Psoas muscle (tissue), 8 donors: ENCODE results near the gene RASAL2. TPM values are rescaled to one million over a fixed set of nuclear protein-coding genes. Genes with fewer than 3 reads are reported as not detected.

Source experiments
- ATAC-seq, 4 donors: fragments of 200-7000 bp; cut with Tn5 transposase; one replicate each; pipeline ENCODE4 v1.9.1; 2020; ENCODE audit warnings: moderate library complexity in 3 of 4, mild to moderate bottlenecking in 2 of 4
- DNase-seq, 2 donors: peaks; one replicate each; pipeline ENCODE4 v3.0.0-alpha.2; 2020
- H3K27ac ChIP-seq: fragments of 200-600 bp; one replicate; pipeline ENCODE4 v1.8.0; 2022
- H3K27me3 ChIP-seq, 3 donors: fragments of 200-600 bp in 1 of 3; one replicate each; pipeline versions ENCODE4 v1.6.1 to v1.8.0; 2013 to 2022; ENCODE audit warnings: low read length in 2 of 3, mild to moderate bottlenecking in 2 of 3, moderate library complexity in 1 of 3; ENCODE audit not compliant: insufficient read depth in 3 of 3
- H3K36me3 ChIP-seq, 2 donors: fragments of 200-600 bp in 1 of 2; one replicate each; pipeline versions ENCODE4 v1.6.1 to v1.8.0; 2013 to 2022; ENCODE audit warnings: low read depth in 1 of 2, mild to moderate bottlenecking in 1 of 2, moderate library complexity in 1 of 2; ENCODE audit not compliant: insufficient read depth in 1 of 2
- H3K4me1 ChIP-seq: fragments of 200-600 bp; one replicate; pipeline ENCODE4 v1.8.0; 2022
- H3K4me3 ChIP-seq: fragments of 200-600 bp; one replicate; pipeline ENCODE4 v1.8.0; 2022; ENCODE audit warnings: mild to moderate bottlenecking
- H3K9me3 ChIP-seq: fragments of 200-600 bp; one replicate; pipeline ENCODE4 v1.8.0; 2022
- CTCF ChIP-seq: fragments of 200-600 bp; IDR thresholded peaks from one replicate; pipeline ENCODE4 v1.8.0; 2022; ENCODE audit warnings: antibody characterized with exemption
- WGBS, 3 donors: extraction: QIAGEN DNeasy Blood & Tissue Kit; methylation state at CpG; one replicate each; pipeline versions ENCODE4 v1.1.6 to v1.1.7; 2013; 5-methylcytosine and 5-hydroxymethylcytosine counted together
- intact Hi-C, 2 donors: fragments of 100-400 bp; cut with DNase I; formaldehyde crosslinking; loops; one replicate each; pipeline versions ENCODE4 v1.11.0 to v1.14.2; 2022
- polyA plus RNA-seq, 3 donors: library from polyadenylated mRNA; stranded (reverse); fragments of 200-250 nt; gene quantifications; one replicate each; pipeline ENCODE4 v1.2.3, GENCODE V29; 2013
- total RNA-seq, 4 donors: library from RNA; stranded (reverse); fragmentation: NEBNext Ultra II Directional in 2 of 4; extraction: Animal tissue kit (Norgen Biotek cat#: 25700) in 2 of 4; gene quantifications; one replicate each; pipeline versions ENCODE4 v1.2.1 to v1.2.4, GENCODE V29; 2021 to 2023
- donor health status: healthy with polysubstance abuse.
- donor health status: DM: no; HTN: no; CAD: no; lungs with moderate emphysema.
- donor health status: Bipolar disorder and iron deficiency.
- donor health status: healthy.
- donor health status: DM: yes; HTN: yes; CAD: no.
- donor health status: DM: no; HTN: no; CAD: no.
- donor health status: DM: no; HTN: no; CAD: no.
- donor health status: DM: yes; HTN: yes; CAD: no.

Gene RASAL2
- total and polyA plus RNA-seq, 7 donors = 1.9 to 42.1 (median 5.5) TPM

DNA sequence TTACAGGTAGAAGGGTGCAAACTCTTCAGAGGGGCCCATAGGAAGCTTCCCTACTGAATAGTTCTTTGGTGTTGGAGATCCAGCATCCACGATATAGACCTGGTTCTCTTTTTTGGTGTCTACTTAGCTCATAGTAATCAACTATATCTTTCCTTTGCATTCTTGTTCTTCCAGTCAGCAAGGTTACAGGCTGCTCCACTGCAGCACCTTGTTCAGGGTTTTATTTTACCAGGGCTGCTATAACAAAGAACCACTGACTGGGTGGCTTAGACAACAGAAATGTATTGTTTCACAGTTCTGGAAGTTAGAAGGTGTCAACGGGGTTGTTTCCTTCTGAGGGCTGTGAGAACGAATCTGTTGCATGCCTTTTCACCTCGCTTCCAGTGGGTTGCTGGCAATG is 266.5 kb downstream of the RASAL2 start:
- no peaks in the 10 kb centered on the region for H3K9me3 ChIP-seq
- no peak for TF ChIP-seq CTCF

DNA sequence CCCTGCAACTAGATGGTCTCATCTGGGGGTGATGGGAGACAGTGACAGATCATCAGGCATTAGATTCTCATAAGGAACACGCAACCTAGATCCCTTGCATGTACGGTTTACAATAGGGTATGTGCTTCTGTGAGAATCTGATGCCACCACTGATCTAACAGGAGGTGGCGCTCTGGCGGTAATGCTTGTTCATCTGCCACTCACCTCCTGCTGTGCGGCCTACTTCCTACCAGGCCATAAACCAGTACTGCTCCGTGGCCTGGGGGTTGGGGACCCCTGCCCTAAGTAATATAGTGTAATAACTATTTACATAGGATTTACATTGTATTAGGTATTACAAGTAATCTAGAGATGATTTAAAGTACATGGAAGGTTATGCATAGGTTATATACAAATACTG is 267.9 kb downstream of the RASAL2 start:
- WGBS, 3 donors = 96 to 99% (median 96%) methylated on average over 6 of the region's 6 CpGs
- DNase-seq (no peak), ATAC-seq (no peak)
- H3K4me1 ChIP-seq = peaks cover 7% of the 10 kb centered on the region
- H3K27ac ChIP-seq = no peak overlapping the region
- H3K9me3 ChIP-seq = no peaks in the 10 kb centered on the region
- no peak for TF ChIP-seq CTCF
- H3K36me3 ChIP-seq = no peaks in the 10 kb centered on the region
- intact Hi-C loops = no loop called here
- H3K27me3 ChIP-seq = no peaks in the 10 kb centered on the region
- no peak overlapping the region for H3K4me3 ChIP-seq

More for the DNA sequence above, 266.5 kb downstream of the RASAL2 start:
- Histone ChIP-seq H3K27ac (no peak overlapping the region), H3K36me3 (no peaks in the 10 kb centered on the region), H3K4me3 (no peak overlapping the region), H3K4me1 (peaks cover 7% of the 10 kb centered on the region), H3K27me3 (no peaks in the 10 kb centered on the region)
- ATAC-seq (no peak), DNase-seq (no peak)
- 82 to 86% (median 85%) methylated on average over 4 of the region's 4 CpGs for WGBS, 3 donors
- intact Hi-C loops = no loop called here

DNA sequence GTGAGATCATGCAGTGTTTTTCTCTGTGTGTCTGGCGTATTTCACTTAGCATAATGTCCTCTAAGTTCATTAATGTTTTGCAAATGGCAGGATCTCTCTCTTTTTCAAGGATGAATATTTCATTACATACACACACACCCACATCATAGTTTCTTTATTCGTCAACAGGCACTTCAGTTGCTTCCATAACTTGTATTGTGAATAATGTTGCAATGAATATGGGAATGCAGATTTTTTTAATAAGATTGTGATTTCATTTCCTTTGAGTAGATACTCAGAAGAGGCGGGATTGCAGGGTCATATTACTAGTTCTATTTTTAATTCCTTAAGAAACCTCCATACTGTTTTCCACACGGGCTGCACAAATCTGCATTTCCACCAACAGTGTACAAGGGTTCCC is 268.8 kb downstream of the RASAL2 start:
- Histone ChIP-seq H3K27ac (no peak overlapping the region), H3K9me3 (no peaks in the 10 kb centered on the region), H3K36me3 (no peaks in the 10 kb centered on the region), H3K4me1 (peaks cover 7% of the 10 kb centered on the region), H3K27me3 (no peaks in the 10 kb centered on the region), H3K4me3 (no peak overlapping the region)
- no peak for DNase-seq
- WGBS, 3 donors = 61 to 82% (median 71%) methylated on average over 4 of the region's 4 CpGs
- ATAC-seq = no peak
- intact Hi-C loops = no loop called here
- no peak for TF ChIP-seq CTCF

DNA sequence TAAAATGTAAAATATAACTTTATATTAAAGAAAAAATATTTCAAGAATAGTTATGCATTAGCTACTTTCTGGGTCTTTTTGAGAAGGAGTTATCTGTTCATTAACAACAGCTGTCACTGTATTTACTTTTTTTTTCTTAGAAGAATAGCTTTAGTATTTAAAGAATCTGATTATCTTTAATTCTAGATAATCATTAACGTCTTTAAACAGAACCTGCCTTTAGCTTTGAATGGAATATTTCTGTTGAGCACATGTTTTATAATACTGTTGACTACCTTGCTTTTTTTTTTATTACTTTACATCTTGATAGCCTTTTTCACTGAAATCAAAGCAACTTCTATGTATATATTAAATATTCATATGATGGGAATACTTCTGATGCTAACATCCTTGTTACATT is 270.9 kb downstream of the RASAL2 start:
- Histone ChIP-seq H3K27me3 (no peaks in the 10 kb centered on the region), H3K4me3 (no peak overlapping the region), H3K4me1 (peaks cover 7% of the 10 kb centered on the region), H3K9me3 (no peaks in the 10 kb centered on the region), H3K27ac (no peak overlapping the region), H3K36me3 (no peaks in the 10 kb centered on the region)
- WGBS, 3 donors = 74 to 84% (median 76%) methylated on average over 1 of the region's 1 CpG
- DNase-seq = no peak
- no peak for TF ChIP-seq CTCF
- ATAC-seq = no peak
- intact Hi-C loops = no loop called here

DNA sequence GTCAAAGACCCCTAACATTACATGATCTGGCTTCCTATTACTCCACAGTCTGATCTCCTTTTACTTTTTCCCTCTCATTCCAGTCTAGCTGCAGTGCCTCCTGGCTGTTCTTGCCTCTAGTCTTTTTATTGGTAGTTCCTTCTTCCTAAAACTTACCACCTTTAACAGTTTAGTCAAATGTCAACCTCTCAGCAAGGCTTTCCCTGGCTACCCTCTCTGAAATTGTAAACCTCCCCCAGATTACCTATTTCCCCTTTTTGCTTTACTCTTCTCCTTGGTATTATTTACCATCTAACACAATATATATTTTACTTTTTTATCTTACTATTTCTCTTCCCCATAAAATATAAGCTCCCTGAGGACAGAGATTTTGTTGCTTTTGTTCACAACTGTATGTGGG is 273.2 kb downstream of the RASAL2 start:
- TF ChIP-seq CTCF = no peak
- no peaks in the 10 kb centered on the region for H3K9me3 ChIP-seq
- DNase-seq = no peak
- no peaks in the 10 kb centered on the region for H3K36me3 ChIP-seq
- no peak overlapping the region for H3K27ac ChIP-seq
- intact Hi-C loops = no loop called here
- peaks cover 15% of the 10 kb centered on the region for H3K4me1 ChIP-seq
- ATAC-seq = no peak
- no peaks in the 10 kb centered on the region for H3K27me3 ChIP-seq
- no peak overlapping the region for H3K4me3 ChIP-seq
